ENCODE results near the gene ASB7. TPM values are rescaled to one million over a fixed set of nuclear protein-coding genes. Genes with fewer than 3 reads are reported as not detected.

Gene ASB7
- total RNA-seq, 1 experiment from 2014 or later = 14.5 TPM

DNA sequence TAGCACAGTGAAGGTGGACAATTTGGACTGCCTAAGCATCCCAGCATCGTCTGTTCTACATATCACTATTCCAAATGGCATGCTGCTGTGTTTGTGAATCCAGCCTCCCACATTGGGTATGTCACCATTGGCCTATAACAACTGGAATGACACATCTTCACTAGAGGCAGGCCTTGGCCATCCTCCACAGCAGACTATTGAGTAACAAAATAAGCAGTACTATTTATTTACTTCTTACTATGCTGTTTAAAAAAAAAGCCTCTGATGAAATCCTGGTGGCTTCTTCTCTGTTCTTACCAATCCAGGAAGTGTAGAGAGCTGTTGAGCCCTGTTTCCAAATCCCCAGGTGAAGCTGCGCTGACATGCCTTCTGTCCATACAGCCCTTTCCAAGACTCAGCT lies 43.1 kb upstream of the ASB7 start:
- Histone ChIP-seq H3K36me3 (ENCODE audit: insufficient read depth, low read length, poor library complexity, severe bottlenecking) (no peaks in the 10 kb centered on the region), H3K27ac (ENCODE audit: low read depth, low read length, poor library complexity, severe bottlenecking) (no peak overlapping the region), H3K9me3 (ENCODE audit: low read depth, low read length, poor library complexity, severe bottlenecking) (no peaks in the 10 kb centered on the region), H3K4me3 (ENCODE audit: low read depth, low read length, poor library complexity, severe bottlenecking) (no peak overlapping the region), H3K27me3 (replicated peaks; ENCODE audit: insufficient read depth, low read depth, low read length, poor library complexity) (no peaks in the 10 kb centered on the region), H3K4me1 (ENCODE audit: insufficient read depth, low read length, poor library complexity, severe bottlenecking) (no peaks in the 10 kb centered on the region)
- ChIA-PET CTCF (no interaction called here), POLR2A (ENCODE audit: low non-redundant PET) (no interaction called here)
- intact Hi-C loops (cut with micrococcal nuclease; ENCODE audit: unreplicated experiment) = no loop called here
- no TSS peak for BruUV-seq (replicated peaks)
- no peak for TF ChIP-seq EZH2 (IDR thresholded peaks at IDR 0.05; ENCODE audit: borderline replicate concordance, low read depth, low read length, poor library complexity, severe bottlenecking)
- TF ChIP-seq, protein P1, sequence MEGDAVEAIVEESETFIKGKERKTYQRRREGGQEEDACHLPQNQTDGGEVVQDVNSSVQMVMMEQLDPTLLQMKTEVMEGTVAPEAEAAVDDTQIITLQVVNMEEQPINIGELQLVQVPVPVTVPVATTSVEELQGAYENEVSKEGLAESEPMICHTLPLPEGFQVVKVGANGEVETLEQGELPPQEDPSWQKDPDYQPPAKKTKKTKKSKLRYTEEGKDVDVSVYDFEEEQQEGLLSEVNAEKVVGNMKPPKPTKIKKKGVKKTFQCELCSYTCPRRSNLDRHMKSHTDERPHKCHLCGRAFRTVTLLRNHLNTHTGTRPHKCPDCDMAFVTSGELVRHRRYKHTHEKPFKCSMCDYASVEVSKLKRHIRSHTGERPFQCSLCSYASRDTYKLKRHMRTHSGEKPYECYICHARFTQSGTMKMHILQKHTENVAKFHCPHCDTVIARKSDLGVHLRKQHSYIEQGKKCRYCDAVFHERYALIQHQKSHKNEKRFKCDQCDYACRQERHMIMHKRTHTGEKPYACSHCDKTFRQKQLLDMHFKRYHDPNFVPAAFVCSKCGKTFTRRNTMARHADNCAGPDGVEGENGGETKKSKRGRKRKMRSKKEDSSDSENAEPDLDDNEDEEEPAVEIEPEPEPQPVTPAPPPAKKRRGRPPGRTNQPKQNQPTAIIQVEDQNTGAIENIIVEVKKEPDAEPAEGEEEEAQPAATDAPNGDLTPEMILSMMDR (conservative IDR thresholded peaks at IDR 0.05; ENCODE audit: low read depth, low read length) = no peak
- DNase-seq (ENCODE audit: low spot score) = no peak

DNA sequence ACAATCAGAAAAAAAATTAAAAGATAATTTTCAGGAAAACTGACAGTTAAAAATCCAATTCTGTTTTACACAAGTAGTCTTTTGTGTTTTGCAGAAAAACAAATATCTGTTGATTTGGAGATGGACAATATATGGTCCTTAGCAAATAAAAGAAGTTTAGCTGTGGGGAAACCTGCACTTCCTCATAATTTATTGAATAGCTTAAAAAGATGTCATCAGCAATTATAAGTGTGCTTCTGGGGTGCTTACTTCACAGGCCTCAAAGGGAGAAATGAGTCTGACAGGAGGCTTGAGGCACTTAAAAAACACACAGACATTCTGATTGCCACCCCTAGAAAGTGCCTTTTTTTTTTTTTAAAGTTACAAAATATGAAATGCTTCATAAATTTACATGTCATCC lies 42.1 kb upstream of the ASB7 start:
- no peaks in the 10 kb centered on the region for H3K9me3 ChIP-seq (ENCODE audit: low read depth, low read length, poor library complexity, severe bottlenecking)
- no peak overlapping the region for H3K27ac ChIP-seq (ENCODE audit: low read depth, low read length, poor library complexity, severe bottlenecking)
- ChIA-PET CTCF (no interaction called here), POLR2A (ENCODE audit: low non-redundant PET) (no interaction called here)
- no peaks in the 10 kb centered on the region for H3K27me3 ChIP-seq (replicated peaks; ENCODE audit: insufficient read depth, low read depth, low read length, poor library complexity)
- intact Hi-C loops (cut with micrococcal nuclease; ENCODE audit: unreplicated experiment) = no loop called here
- H3K36me3 ChIP-seq (ENCODE audit: insufficient read depth, low read length, poor library complexity, severe bottlenecking) = no peaks in the 10 kb centered on the region
- no peaks in the 10 kb centered on the region for H3K4me1 ChIP-seq (ENCODE audit: insufficient read depth, low read length, poor library complexity, severe bottlenecking)
- DNase-seq (ENCODE audit: low spot score) = no peak
- TF ChIP-seq, protein P1 (conservative IDR thresholded peaks at IDR 0.05; ENCODE audit: low read depth, low read length) = no peak
- no peak for TF ChIP-seq EZH2 (IDR thresholded peaks at IDR 0.05; ENCODE audit: borderline replicate concordance, low read depth, low read length, poor library complexity, severe bottlenecking)
- H3K4me3 ChIP-seq (ENCODE audit: low read depth, low read length, poor library complexity, severe bottlenecking) = no peak overlapping the region
- BruUV-seq (replicated peaks) = no TSS peak

DNA sequence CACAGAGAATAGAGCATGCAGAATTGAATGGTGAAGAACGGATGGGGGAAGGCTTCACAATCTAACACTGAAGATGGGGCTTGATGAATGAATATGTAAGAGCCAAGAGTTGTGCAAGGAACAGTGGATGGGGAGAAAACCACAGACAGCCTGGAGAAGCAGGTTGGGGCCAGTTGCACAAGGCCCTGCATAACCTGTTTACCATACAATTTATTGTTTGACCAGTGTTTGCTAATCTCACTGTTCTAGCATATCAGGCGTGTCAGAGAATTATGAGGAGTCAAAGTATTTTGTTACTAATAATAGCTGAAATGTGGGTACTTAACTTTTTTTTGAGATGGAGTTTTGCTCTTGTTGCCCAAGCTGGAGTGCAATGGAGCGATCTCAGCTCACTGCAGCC lies 36.8 kb upstream of the ASB7 start:
- no peaks in the 10 kb centered on the region for H3K27me3 ChIP-seq (replicated peaks; ENCODE audit: insufficient read depth, low read depth, low read length, poor library complexity)
- DNase-seq (ENCODE audit: low spot score) = no peak
- no TSS peak for BruUV-seq (replicated peaks)
- POLR2A ChIA-PET (ENCODE audit: low non-redundant PET) = no interaction called here
- no peaks in the 10 kb centered on the region for H3K9me3 ChIP-seq (ENCODE audit: low read depth, low read length, poor library complexity, severe bottlenecking)
- no peak overlapping the region for H3K4me3 ChIP-seq (ENCODE audit: low read depth, low read length, poor library complexity, severe bottlenecking)
- H3K27ac ChIP-seq (ENCODE audit: low read depth, low read length, poor library complexity, severe bottlenecking) = no peak overlapping the region
- H3K4me1 ChIP-seq (ENCODE audit: insufficient read depth, low read length, poor library complexity, severe bottlenecking) = no peaks in the 10 kb centered on the region
- TF ChIP-seq EZH2 (IDR thresholded peaks at IDR 0.05; ENCODE audit: borderline replicate concordance, low read depth, low read length, poor library complexity, severe bottlenecking) = no peak
- TF ChIP-seq, protein P1 (conservative IDR thresholded peaks at IDR 0.05; ENCODE audit: low read depth, low read length) = no peak
- H3K36me3 ChIP-seq (ENCODE audit: insufficient read depth, low read length, poor library complexity, severe bottlenecking) = no peaks in the 10 kb centered on the region
- intact Hi-C loops (cut with micrococcal nuclease; ENCODE audit: unreplicated experiment) = no loop called here
- CTCF ChIA-PET = no interaction called here

Measured in A673 (cell line).